Measurements from ENCODE around the gene NRL.

The NRL gene

DNA sequence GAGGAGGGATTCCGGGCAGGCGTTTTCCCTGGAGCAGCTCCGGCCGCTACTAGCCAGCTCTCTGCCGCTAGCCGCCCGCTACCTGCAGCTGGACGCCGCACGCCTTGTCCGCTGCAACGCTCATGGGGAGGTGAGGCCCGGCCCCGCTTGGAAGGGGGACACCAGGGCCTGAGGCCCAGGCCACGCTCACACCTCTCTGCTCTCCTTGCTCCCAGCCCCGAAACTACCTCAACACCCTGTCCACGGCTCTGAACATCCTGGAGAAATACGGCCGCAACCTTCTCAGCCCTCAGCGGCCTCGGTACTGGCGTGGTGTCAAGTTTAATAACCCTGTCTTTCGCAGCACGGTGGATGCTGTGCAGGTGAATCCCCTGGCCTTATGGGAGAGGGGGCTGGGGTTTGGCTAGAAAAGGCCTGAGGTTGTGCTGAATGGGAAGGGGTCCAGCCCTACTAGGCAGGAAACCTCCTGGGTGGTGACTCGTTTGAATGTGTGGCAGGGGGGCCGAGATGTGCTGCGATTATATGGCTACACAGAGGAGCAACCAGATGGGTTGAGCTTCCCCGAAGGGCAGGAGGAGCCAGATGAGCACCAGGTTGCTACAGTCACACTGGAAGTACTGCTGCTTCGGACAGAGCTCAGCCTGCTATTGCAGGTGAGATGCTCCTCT lies 33.1 kb upstream of the NRL start:
- TF ChIP-seq, protein P1, sequence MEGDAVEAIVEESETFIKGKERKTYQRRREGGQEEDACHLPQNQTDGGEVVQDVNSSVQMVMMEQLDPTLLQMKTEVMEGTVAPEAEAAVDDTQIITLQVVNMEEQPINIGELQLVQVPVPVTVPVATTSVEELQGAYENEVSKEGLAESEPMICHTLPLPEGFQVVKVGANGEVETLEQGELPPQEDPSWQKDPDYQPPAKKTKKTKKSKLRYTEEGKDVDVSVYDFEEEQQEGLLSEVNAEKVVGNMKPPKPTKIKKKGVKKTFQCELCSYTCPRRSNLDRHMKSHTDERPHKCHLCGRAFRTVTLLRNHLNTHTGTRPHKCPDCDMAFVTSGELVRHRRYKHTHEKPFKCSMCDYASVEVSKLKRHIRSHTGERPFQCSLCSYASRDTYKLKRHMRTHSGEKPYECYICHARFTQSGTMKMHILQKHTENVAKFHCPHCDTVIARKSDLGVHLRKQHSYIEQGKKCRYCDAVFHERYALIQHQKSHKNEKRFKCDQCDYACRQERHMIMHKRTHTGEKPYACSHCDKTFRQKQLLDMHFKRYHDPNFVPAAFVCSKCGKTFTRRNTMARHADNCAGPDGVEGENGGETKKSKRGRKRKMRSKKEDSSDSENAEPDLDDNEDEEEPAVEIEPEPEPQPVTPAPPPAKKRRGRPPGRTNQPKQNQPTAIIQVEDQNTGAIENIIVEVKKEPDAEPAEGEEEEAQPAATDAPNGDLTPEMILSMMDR (IDR thresholded peaks at IDR 0.05; ENCODE audit: low read depth, low read length) = no peak
- H3K4me3 ChIP-seq (ENCODE audit: low read depth, low read length) = peak overlapping the region; percentile 75

DNA sequence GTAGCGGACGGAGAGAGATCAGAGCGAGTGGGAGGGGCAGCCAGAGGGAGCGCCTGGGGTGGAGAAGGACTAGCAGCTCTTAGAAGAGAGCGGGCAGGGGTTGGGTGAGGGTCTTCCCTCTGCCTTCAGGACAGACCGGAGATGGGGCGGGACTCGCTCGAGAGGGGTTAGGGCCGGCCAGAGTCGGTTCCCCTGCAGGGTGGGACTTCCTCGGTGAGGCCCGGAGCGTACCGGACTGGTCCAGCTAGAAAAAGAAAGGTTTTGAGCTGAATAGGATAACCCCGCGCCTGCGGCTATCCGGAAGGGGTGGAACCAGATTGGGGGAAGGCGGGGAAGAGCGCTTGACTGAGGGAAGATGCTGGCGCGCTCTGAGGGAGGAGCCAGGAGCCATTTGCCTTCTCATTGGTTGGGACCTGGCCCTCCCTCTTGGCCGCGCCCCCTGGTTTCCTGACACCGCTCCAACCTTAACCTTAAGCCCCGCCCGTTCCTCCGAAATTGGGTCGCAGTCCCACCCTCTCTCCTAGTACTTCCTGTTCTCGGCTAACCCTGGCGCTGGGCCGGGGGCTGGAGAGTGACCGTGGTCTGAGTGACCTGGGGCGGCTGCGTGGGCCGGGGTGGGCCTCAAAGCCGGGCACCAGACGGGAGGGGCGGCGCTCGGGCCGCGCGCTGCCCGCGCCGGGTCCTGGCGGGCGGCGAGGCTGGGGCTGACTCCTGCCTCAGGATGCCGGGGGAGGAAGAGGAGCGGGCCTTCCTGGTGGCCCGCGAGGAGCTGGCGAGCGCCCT lies 32.4 kb upstream of the NRL start, which contains the start of gene RNF31:
TSS of gene RNF31 (plus strand) at position 521 of the 783 bp plus-strand sequence. CDS start at position 722, 201 bp downstream.
- TF ChIP-seq, protein P1 (IDR thresholded peaks at IDR 0.05; ENCODE audit: low read depth, low read length) = no peak
- peak within 1 kb of the TSS; percentile 75 for H3K4me3 ChIP-seq (ENCODE audit: low read depth, low read length)

DNA sequence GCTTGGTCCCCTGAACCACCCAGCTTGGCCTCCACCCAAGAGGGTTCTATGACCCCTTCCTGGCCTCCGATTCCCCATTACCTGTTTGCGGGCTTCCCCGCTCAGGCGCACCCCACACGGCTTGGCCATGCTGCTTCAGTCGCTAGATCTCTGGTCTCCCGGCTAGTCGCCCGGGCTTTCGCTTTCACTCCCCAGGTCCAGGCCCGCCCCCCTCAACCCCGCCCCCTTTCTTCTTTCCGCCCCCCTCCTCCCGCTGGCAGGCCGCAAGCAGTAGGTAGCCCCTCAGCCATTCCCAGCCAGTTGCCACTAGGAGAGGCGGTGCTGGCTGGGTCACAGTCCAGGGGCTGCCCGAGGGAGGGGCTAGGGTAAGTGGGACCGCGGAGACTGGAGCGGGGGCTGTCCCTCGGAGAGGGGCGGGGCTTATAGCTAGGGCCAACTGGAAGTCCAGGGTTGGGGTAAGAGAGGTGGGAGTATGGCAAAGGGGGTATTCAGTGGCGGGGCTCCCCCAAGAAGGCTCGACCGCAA lies 31.8 kb upstream of the NRL start, which contains the start of gene PSME2:
TSS of gene PSME2 (minus strand) at position 158 of the 525 bp plus-strand sequence. CDS start at position 129, 29 bp downstream.
- peak within 1 kb of the TSS; percentile 75 for H3K4me3 ChIP-seq (ENCODE audit: low read depth, low read length)
- TF ChIP-seq, protein P1 (IDR thresholded peaks at IDR 0.05; ENCODE audit: low read depth, low read length) = no peak

DNA sequence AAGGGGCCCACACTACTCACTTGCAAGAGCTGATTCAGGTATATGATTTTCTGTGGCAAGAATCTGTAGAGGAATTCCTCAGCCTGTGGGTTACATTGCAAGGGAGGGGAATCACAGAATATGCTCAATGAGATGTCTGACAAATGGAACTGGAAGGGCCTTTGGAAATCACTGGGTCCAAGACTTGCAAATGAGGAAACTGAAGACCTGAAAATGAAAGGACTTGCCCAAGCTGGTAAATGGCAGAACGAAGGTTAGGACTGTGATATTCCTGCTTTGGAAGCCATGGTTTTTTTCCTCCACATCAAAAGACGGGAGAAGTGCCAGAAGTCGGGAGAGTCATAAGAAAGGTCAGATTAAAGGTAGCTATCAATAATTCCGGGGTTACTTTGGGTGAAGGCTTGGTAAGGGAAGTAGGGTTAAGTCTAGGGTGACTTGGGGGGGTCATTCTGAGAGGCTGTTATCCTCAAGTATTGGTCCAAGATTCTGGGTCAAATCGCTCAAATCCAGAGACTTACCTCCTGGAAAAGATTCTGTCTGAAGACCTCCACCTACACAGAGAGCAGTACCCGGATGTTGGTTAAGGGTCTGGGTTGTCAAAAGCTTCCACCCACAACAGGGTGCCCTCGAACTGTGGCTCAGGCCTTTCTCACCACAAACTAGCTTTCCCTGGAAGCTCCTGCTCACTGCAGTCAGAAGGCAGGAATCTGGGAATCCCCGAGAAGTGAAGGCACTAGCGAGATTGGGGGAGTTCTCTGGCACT lies 31.1 kb upstream of the NRL start:
- TF ChIP-seq, protein P1 (IDR thresholded peaks at IDR 0.05; ENCODE audit: low read depth, low read length) = no peak
- peak overlapping the region; percentile 75 for H3K4me3 ChIP-seq (ENCODE audit: low read depth, low read length)

DNA sequence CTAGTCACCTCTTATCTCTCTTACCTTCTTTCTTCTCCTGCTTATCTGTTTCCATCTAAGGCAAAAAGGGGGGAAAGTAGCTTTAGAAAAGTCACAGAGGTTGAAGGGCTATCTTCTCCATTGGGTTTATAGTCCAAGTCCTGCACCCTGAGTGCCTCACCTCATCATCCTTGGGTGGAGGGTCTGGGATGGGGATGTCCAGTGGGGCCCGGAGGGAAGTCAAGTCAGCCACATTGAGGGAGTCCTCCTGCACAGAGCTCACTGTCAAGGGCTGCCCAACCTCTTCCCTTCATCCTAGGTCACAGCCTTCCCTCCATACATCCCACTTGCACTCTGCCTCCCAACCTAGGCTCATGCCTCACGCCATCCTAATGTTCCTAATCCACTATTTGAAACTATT lies 30.5 kb upstream of the NRL start:
- TF ChIP-seq, protein P1 (IDR thresholded peaks at IDR 0.05; ENCODE audit: low read depth, low read length) = no peak
- H3K4me3 ChIP-seq (ENCODE audit: low read depth, low read length) = peak overlapping the region; percentile 75

DNA sequence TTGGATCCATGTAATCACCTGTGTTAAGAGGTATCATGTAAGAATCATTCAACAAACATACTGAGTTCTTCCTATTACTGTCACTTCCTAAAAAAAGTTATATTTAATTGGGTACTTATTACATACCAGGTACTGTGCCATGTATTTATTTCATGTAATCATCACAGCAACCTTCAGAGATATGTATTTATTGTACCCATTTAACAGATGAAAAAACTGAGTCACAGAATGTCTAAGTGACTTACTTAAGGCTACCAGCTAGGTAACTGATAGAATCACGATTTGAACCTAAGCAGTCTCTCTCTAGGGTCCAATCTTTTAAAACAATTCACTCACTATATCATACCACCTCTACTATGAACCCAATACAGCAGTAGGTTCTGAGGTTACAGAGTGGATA lies 29.7 kb upstream of the NRL start:
- TF ChIP-seq, protein P1 (IDR thresholded peaks at IDR 0.05; ENCODE audit: low read depth, low read length) = no peak
- no peak overlapping the region for H3K4me3 ChIP-seq (ENCODE audit: low read depth, low read length)

Data from WI38 (cell line).